ENCODE data around the gene SLC29A3.

DNA sequence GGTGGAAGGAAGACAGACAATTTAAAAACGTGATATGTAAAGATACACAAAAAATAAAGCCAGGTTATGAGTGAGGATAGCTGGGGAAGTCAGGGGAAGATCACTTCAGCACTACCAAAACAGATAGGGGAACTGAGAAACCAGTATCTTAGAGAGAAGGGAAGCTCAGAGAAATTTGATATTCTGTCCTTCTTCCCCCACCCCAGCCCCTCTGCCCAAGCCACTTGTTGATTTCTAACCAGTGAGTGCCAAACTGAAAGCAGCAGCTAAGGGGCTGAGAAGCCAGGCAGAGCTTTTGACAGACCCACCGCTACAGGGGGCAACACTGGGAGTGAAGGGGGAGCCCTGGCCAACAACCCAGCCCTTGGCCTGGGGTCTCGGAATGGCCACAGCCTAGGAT lies 9.1 kb upstream of the SLC29A3 start:
- TF ChIP-seq FOXM1 (IDR thresholded peaks at IDR 0.05; ENCODE audit: borderline replicate concordance) (no peak), FOXA1 (IDR thresholded peaks at IDR 0.05) (no peak)

Measured in HEK293T (cell line).